GM21367 (cell line): ENCODE results near the gene TIMM22.

ENCODE experiments used
- ATAC-seq: cut with Tn5 transposase; IDR thresholded peaks from one replicate; pipeline ENCODE4 v1.9.1; 2021; ENCODE audit not compliant: unreplicated experiment

TIMM22 gene

DNA sequence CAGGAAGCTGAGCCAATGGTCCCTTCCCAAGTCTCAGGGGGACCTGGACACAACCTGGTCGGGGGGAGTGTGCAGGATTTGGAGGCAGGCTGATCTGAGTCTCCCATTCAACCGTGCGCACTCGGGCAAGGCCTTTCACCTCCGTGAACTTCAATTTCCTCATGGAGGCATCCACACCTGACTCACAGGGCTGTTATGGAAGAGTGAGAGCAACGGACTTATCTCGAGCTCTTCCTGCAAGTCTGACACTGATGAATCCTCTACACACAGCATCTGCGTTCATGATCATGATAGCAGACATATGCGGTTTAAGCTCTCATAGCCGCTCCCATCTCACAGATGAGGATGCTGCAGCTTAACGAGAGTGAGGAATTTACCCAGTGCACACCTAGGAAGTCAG lies 21.6 kb downstream of the TIMM22 start:
- no peak for ATAC-seq

GRCh38 chr17:1019451-1019850 lies 22.5 kb downstream of the TIMM22 start:
- ATAC-seq: no peak

DNA sequence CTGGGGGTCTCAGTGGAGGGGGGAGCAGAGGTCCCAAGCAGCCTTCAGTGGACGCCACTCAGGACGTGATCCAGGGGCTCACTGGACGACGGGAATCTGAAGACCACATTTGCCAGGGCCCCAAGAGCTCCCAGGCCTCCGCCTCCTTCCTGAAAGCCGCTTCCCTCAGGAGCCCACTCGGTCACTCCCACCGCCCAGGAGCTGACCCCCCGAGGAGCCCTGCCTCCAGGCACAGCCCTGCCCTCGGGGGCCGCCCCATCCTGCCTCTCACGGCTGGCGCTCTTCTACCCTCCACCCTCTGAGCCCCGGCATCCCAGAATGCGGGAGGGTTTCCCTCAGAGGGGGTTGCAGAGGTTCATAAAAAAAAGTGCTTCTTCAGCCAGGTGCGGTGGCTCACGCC lies 24.2 kb downstream of the TIMM22 start:
- no peak for ATAC-seq

- ATAC-seq: no peak
Measured at GRCh38 chr17:1022278-1023024, 25.5 kb downstream of the TIMM22 start.

GRCh38 chr17:1024076-1024475 lies 27.1 kb downstream of the TIMM22 start:
- no peak for ATAC-seq

- ATAC-seq: no peak
Measured at GRCh38 chr17:1025733-1026598, 29.0 kb downstream of the TIMM22 start.

DNA sequence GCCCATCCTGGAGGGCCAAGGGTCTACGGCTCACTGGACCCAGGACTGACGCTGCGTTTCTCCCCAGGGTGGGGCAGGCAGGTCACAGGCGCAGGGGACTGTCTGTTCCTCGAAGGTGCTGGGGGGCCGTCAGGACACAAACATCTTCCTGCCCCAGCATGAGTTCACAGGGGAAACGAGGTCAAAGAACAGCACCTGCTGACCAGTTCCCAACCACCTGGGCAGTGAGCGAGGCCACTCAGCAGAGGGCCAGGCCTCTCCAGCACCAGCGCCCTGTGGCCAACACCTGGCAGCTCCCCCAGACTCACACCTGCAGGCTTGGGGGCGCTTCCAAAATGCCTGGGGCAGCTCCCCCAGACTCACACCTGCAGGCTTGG lies 29.7 kb downstream of the TIMM22 start:
- ATAC-seq: no peak

- ATAC-seq: no peak
Measured at GRCh38 chr17:1027044-1027443, 30.1 kb downstream of the TIMM22 start.

DNA sequence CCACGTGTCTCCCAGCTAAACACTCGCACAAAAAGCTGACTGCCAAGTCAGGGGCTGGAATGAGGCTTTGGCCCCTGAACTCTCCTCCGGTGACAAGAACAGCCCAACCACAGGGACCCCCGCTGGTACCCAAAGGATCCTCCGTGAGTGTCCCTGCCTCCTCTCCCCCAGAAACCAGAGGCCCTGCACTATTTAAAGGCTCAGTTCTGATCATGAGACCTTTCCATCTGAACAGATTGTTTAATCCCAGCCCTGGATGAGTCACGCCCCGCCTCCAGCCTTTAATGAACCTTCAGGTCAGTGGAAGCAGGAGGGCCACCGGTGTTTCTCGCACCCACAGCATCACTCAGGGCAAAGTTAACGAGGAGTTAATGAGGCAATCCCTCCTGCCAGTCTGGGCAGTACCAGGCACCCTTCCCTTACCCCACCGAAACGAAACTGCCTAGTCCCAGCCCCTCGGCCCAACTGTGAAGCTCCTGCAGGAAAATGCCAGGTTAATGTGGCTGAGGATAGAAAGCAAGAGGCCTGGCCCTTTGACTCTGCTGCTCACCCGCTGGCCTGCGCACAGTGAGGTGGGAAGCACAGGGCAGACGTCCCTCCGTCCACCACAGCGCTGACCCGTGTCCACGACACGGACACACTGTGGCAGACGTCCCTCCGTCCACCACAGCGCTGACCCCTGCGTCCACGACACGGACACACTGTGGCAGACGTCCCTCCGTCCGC lies 32.4 kb downstream of the TIMM22 start:
- ATAC-seq: no peak

DNA sequence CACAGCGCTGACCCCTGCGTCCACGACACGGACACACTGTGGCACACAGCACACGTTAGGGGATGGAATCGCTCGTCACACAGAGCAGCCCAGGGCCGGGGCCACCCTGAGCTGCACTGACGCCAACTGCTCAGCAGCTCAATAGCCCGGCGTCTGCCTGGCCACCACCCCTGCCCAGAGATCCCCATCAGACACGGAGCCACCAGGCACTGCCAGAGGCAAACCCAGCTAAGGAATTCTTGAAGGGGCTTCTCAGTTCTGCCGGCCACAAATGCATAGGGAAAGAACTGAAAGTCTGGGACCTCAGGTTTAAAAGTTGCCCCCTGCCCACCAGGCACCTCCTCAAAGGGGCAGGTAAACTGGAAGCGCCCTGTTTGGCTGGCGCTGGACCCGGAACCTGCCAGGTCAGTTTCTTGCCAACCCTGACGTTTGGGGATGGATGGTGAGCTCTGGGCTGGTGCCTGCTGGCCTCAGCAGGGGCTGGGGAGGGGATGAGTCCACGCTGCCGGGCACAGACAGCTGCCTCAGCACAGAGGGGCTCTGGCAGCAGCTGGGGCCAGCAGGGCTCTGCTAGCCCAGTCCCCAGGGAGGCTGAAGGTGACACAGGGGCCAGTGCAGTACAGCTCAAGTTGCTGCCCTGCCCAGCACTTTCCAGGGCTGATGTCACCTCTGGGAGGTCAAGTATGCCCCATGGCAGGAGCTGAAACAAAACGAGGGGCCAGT lies 33.2 kb downstream of the TIMM22 start:
- ATAC-seq: no peak

- no peak for ATAC-seq
Measured at GRCh38 chr17:1030684-1031532, 34.0 kb downstream of the TIMM22 start.

DNA sequence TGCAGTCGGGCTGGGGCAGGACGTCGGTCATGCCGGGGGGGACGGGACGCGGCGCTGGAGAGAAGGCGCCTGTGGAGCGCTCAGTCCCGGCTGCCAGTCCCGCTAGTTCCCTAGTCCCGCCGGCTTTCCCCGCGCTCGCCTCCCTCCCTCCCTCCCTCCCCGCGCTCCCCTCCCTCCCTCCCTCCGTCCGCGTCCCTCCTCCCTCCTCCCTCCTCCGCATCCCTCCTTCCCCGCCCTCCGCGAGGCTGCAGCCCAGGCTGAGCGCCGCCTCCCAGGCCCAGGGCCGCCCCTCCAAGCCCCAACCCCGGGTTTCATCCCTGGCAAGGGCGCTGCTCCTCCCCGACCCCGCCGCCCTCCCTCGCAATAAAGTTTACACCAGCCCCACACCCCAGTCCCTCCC lies 34.8 kb downstream of the TIMM22 start:
- no peak for ATAC-seq

- no peak for ATAC-seq
Measured at GRCh38 chr17:1032391-1032790, 35.5 kb downstream of the TIMM22 start.

- ATAC-seq: no peak
Measured at GRCh38 chr17:1033503-1033902, 36.6 kb downstream of the TIMM22 start.

GRCh38 chr17:1034652-1035210 lies 37.8 kb downstream of the TIMM22 start:
- no peak for ATAC-seq

GRCh38 chr17:1035546-1036170 lies 38.7 kb downstream of the TIMM22 start:
- no peak for ATAC-seq

DNA sequence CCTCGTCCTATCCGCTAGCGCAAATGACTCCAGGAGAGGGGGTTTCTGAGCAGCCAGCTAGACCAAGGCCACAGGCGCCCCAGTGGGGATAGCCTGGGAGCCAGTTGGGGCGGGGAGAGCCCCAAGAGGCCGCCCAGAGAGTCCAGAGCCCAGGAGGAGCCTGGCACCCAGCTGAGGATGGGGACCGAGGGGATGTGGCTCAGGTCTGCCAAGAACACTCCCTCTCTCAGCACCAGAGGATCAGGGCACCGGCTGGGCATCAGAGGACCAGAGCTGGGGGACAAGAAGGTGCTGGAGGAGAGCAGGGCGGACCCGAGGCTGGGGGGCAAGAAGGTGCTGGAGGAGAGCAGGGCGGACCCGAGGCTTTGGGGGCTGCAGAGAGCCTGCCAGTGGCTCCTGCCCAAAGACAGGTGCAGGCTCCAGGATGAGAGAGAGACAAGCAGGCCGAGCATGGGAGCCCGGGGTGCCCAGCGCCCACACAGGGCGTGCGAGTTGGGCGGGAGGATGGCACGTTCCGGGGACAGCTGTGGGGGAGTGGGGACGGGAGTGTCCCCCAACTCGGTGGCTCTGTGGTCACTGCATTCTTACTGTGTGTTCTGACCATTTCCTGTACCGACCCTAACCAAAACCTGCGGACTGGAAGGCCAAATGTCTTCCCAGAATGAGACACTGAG lies 39.4 kb downstream of the TIMM22 start:
- no peak for ATAC-seq

DNA sequence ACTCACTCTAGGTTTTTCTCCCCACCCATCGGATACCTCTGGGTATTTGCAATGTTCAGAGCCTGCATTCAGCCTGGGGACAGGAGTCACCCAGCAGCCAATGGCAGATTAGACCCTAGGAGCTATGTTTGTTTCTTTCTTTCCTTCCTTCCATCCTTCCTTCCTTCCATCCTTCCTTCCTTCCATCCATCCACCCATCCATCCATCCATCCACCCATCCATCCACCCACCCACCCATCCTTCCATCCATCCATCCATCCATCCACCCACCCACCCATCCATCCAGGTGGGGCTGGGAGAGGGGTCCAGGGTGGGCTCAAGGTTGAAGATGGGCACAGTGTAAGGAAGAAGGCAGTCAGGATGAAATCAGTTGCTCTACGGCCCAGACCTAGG lies 39.9 kb downstream of the TIMM22 start:
- ATAC-seq: no peak
